NCI-H460 (cell line): ENCODE measurements around the gene HYAL2. TPM values are rescaled to one million over a fixed set of nuclear protein-coding genes. Genes with fewer than 3 reads are reported as not detected.

Experiments used
- DNase-seq: peaks from one replicate; pipeline ENCODE4 v3.0.0-alpha.2; 2016; ENCODE audit warnings: low read depth; ENCODE audit errors: extremely low read depth
- polyA plus RNA-seq: library from polyadenylated mRNA; depleted of rRNA; stranded (reverse); fragments of >200 nt; gene quantifications from 2 replicates; pipeline ENCODE4 v1.2.3, GENCODE V29; 2014; cell fraction: nucleus; rRNA removed
- total RNA-seq: library from RNA; depleted of rRNA; stranded (reverse); fragments of >200 nt; shearing (Covaris generic); gene quantifications from 2 replicates; pipeline ENCODE4 v1.2.3, GENCODE V29; 2014; rRNA removed

The HYAL2 gene
- total RNA-seq: 19.9 and 28.5 TPM in 2 replicates
- 73.3 and 105 TPM in 2 replicates for polyA plus RNA-seq

GRCh38 chr3:50322386-50323091, at the start of gene HYAL2:
HYAL2 (minus strand) TSS chr3:50322745; CDS start chr3:50320489, 2,256 bp downstream.
- no peak for DNase-seq

GRCh38 chr3:50371133-50371685, 48.7 kb upstream of the HYAL2 start:
- DNase-seq: no peak

- DNase-seq: no peak
These were observed 48.0 kb upstream of the HYAL2 start for GRCh38 chr3:50370594-50370993.

GRCh38 chr3:50369012-50369670, 46.6 kb upstream of the HYAL2 start:
- DNase-seq: no peak

- no peak for DNase-seq
These were observed 43.3 kb upstream of the HYAL2 start for GRCh38 chr3:50365842-50366220.

GRCh38 chr3:50365080-50365841, 42.7 kb upstream of the HYAL2 start:
- no peak for DNase-seq

DNA sequence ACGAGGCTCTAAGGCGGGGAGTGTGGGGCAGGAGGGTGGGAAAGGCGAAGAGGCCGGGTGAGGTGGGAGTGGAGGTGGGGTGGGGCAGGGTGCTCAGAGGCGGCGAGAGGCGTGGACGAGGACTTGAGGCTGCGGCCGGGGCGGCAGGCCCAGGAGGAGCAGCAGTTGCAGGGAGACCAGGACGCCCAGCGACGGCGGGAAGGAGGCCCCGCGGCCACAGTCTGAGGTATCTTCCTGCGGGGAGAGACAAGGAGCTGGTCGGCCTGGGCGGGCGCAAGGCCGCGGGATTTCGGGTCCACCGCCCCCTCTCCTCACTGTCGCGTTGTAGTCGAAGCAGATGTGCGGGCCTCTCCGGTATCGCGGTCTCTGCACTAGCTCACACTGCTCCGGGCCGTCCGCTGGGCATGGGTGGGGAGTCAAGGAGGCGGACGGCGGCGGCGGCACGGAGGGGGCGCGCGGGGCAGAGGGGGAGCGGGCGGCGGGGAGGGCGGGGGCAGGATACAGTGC, 42.1 kb upstream of the HYAL2 start:
- DNase-seq: no peak

DNA sequence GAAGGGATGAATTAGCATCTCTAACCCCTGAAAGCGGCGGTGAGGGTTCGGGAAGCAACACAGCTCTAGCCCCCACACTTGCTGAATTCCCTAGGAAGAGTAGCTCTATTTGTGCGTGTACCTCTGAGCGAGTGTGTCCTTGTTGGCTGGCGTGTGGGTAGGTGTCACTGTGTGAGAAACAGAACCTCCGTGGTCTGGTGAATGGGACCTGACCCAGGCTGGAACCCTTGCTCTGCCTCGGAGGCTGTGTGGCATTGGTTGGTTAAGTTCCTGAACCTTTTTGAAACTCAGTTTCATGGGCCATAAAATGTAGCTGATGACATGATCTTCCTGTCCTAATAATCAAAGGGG, 37.2 kb upstream of the HYAL2 start:
- no peak for DNase-seq

DNA sequence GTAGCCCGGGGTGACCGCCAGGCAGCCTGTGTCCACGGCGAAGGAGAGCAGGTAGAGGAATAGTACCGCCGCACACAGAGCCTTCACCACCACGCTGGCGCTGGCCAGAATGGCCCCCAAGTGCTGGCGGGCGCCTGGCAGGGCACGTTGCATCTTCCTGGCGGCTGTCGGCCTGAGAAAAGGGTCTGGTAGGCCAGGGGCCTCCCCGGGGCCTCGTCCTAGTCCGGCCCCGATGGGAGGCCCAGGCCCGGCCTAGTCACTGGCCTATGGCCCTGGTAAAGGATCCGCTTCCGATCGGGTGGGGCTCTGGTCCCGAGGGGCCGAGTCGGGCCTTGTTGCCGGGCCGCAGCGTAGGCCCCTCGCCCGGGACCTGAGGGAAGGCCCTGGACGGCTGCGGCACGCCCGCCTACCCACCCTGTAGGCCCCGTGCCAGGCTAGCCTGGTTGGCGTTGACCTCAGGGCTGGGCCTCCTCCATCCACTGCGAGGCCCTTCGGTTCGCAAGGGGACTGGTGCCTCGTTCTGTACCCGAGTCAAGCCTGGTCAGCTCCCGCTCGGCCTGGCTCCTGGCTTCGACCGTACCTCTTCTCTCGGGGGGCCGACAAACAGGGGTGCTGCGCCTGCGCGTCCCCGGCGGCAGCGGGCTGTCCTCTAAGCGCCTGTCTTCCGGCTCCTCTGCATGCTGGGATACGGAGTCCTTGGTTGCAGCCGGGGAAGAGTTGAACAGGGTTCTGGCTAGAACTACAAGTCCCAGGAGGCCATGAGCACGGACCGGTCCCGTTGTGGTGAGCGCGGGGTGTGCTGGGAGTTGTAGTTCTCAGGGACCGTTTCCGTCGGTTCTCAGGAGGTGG, 36.6 kb upstream of the HYAL2 start, which contains the start of gene TMEM115:
Gene TMEM115, minus strand, starts transcription at position 611 of the 849 bp plus-strand sequence. Its CDS starts 458 bp downstream, at position 153.
- DNase-seq: peak; percentile 96

GRCh38 chr3:50358355-50358910, 35.9 kb upstream of the HYAL2 start:
- no peak for DNase-seq

GRCh38 chr3:50357481-50357880, 34.9 kb upstream of the HYAL2 start:
- no peak for DNase-seq

DNA sequence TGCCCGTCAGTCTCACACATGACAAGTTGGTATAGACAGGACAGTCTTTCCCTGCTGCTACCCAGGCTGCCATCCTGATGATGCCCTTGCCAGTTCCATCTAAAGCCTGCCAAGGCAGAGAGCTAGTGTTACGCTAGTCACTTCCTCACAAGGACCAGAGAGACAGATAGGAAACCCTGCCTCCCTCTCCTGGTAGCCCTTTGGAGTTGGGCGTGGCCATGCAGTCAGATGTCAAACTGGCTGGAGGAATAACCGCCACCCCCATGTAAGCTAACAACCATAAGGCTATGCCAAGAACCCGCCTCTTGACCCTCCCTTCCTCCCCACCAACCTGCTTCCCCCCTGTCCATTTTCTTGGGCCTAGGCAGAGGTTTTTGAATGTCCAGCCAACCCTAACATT, 34.0 kb upstream of the HYAL2 start:
- no peak for DNase-seq

GRCh38 chr3:50355829-50356552, 33.4 kb upstream of the HYAL2 start:
- no peak for DNase-seq

- no peak for DNase-seq
These were observed 32.3 kb upstream of the HYAL2 start for GRCh38 chr3:50354850-50355249.

GRCh38 chr3:50354186-50354764, 31.7 kb upstream of the HYAL2 start:
- DNase-seq: no peak

GRCh38 chr3:50353245-50354004, 30.9 kb upstream of the HYAL2 start:
- no peak for DNase-seq

GRCh38 chr3:50352781-50353180, 30.2 kb upstream of the HYAL2 start:
- no peak for DNase-seq

- DNase-seq: no peak
These were observed 28.8 kb upstream of the HYAL2 start for GRCh38 chr3:50351323-50351697.
